Natural killer cell (primary cell): Measurements from ENCODE around the gene TLK1. TPM values are rescaled to one million over a fixed set of nuclear protein-coding genes. Genes with fewer than 3 reads are reported as not detected.

Experiments
- ATAC-seq, 3 donors: fragments of 150-1000 bp in 2 of 3; fragments of 200-7000 bp in 1 of 3; cut with Tn5 transposase; 1 replicate in 1 of 3; 2 replicates in 2 of 3; pipeline ENCODE4 v1.10.0; 2021; ENCODE audit warnings: mild to moderate bottlenecking in 2 of 3, moderate library complexity in 2 of 3
- DNase-seq, 2 donors: peaks; one replicate each; pipeline versions ENCODE4 v3.0.0 to v3.0.0-alpha.2; 2013 to 2021; ENCODE audit warnings: mixed read lengths in 1 of 2
- H3K27ac ChIP-seq: one replicate; pipeline ENCODE4 v1.5.1; 2013; ENCODE audit warnings: mild to moderate bottlenecking, low read length
- H3K27me3 ChIP-seq: one replicate; pipeline ENCODE4 v1.6.1; 2013; ENCODE audit warnings: low read length; ENCODE audit not compliant: control insufficient read depth, insufficient read depth
- H3K36me3 ChIP-seq: one replicate; pipeline ENCODE4 v1.6.1; 2013; ENCODE audit warnings: low read length; ENCODE audit not compliant: control insufficient read depth, insufficient read depth
- H3K4me1 ChIP-seq: one replicate; pipeline ENCODE4 v1.6.1; 2013; ENCODE audit warnings: low read length; ENCODE audit not compliant: control insufficient read depth, insufficient read depth
- H3K4me3 ChIP-seq: one replicate; pipeline ENCODE4 v1.5.1; 2013; ENCODE audit warnings: low read length
- H3K9me3 ChIP-seq: one replicate; pipeline ENCODE4 v1.6.1; 2013; ENCODE audit warnings: low read length; ENCODE audit not compliant: control insufficient read depth, insufficient read depth
- H3K27ac Mint-ChIP-seq, 2 donors: one replicate each; pipeline ENCODE4 v1.8.0; 2022; ENCODE audit warnings: mild to moderate bottlenecking in 2 of 2, mixed read lengths in 2 of 2, moderate library complexity in 1 of 2
- H3K27me3 Mint-ChIP-seq, 2 donors: one replicate each; pipeline ENCODE4 v1.8.0; 2022; ENCODE audit warnings: low read depth in 2 of 2, mixed read lengths in 2 of 2
- H3K36me3 Mint-ChIP-seq: one replicate; pipeline ENCODE4 v1.8.0; 2022; ENCODE audit warnings: mixed read lengths
- H3K4me1 Mint-ChIP-seq, 2 donors: one replicate each; pipeline ENCODE4 v1.8.0; 2022; ENCODE audit warnings: mixed read lengths in 2 of 2
- H3K4me3 Mint-ChIP-seq: one replicate; pipeline ENCODE4 v1.8.0; 2022; ENCODE audit warnings: mild to moderate bottlenecking, moderate library complexity, mixed read lengths
- H3K9me3 Mint-ChIP-seq, 2 donors: one replicate each; pipeline ENCODE4 v1.8.0; 2022; ENCODE audit warnings: mixed read lengths in 2 of 2
- WGBS: methylation state at CpG from one replicate; pipeline ENCODE4 v1.1.7; 2013; ENCODE audit warnings: missing lambda C conversion rate; ENCODE audit not compliant: insufficient coverage; 5-methylcytosine and 5-hydroxymethylcytosine counted together
- intact Hi-C: fragments of 100-400 bp; cut with micrococcal nuclease; formaldehyde crosslinking; loops from one replicate; pipeline ENCODE4 v1.14.2; 2022
- total RNA-seq, 4 donors: library from RNA; stranded (reverse); fragments of 120-200 nt in 1 of 4; gene quantifications; one replicate each; pipeline versions ENCODE4 v1.2.3 to v1.2.4, GENCODE V29; 2013 to 2022
- TF ChIP-seq, protein P1 (sequence below): fragments of 200-600 bp; IDR thresholded peaks from one replicate; pipeline ENCODE4 v1.8.0; 2022; ENCODE audit warnings: antibody characterized with exemption

Gene TLK1
- total RNA-seq, 3 donors from 2014 or later (not counting 1 experiment from before 2014, with no cell fraction given) = 90.9 to 101 (median 91.2) TPM

DNA sequence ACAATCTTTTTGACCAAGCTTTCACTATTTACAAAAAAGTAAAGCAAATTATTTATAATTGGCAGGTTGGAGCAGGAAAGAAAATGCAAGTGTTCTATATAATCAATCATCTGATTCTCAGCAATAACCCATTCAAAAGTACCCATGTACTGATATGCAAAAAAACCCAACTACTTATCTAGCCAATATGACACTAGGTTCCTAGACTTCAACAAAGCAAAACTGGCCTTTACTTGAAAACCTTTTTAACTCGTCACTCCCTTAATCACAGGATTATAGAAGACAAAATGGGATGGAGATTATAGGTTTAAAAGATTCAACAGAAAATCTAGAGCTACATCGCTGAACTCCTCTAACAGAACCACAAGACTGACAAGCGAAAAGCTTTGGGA is 3.6 kb downstream of the TLK1 start:
- WGBS = no CpG with 5 or more reads among the region's 3 CpGs
- no peaks in the 10 kb centered on the region for H3K27me3 ChIP-seq
- no peak overlapping the region for H3K27ac ChIP-seq
- TF ChIP-seq, protein P1, sequence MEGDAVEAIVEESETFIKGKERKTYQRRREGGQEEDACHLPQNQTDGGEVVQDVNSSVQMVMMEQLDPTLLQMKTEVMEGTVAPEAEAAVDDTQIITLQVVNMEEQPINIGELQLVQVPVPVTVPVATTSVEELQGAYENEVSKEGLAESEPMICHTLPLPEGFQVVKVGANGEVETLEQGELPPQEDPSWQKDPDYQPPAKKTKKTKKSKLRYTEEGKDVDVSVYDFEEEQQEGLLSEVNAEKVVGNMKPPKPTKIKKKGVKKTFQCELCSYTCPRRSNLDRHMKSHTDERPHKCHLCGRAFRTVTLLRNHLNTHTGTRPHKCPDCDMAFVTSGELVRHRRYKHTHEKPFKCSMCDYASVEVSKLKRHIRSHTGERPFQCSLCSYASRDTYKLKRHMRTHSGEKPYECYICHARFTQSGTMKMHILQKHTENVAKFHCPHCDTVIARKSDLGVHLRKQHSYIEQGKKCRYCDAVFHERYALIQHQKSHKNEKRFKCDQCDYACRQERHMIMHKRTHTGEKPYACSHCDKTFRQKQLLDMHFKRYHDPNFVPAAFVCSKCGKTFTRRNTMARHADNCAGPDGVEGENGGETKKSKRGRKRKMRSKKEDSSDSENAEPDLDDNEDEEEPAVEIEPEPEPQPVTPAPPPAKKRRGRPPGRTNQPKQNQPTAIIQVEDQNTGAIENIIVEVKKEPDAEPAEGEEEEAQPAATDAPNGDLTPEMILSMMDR = no peak
- H3K36me3 ChIP-seq = no peaks in the 10 kb centered on the region
- no peaks in the 10 kb centered on the region for H3K4me1 ChIP-seq
- intact Hi-C loops = loop anchor here (10.0 kb wide), 1 partner anchor 258 kb away; no protein-coding TSS in a partner anchor
- Mint-ChIP-seq H3K4me1 (peaks cover 56 to 57% of the 10 kb centered on the region in 2 donors), H3K9me3 (no peaks in the 10 kb centered on the region), H3K27me3 (no peaks in the 10 kb centered on the region), H3K4me3 (peak overlapping the region; percentile 47), H3K36me3 (no peaks in the 10 kb centered on the region), H3K27ac (no peak overlapping the region)
- H3K4me3 ChIP-seq = no peak overlapping the region
- ATAC-seq = no peak
- no peak for DNase-seq
- H3K9me3 ChIP-seq = no peaks in the 10 kb centered on the region

DNA sequence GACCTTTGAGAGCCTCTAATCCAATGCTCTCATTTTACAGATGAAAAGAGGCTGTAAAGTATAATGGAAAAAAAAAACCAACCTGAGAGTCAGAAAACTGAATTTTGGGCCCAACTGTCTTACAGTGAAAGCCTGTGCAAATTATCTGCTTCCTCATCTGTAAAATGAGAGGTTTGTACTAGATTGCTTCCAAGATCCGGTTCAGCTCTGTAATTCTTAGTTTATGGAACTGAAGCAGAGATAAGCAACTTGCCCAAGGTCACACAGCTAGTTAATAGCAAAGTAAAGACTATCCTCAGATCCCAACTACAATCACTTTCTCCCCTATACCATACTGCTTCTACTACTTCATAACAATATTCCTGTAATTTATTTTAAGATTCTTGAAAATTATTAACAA is 6.3 kb downstream of the TLK1 start:
- WGBS = 42% methylated on average over 1 of the region's 1 CpG
- H3K4me3 Mint-ChIP-seq = no peak overlapping the region
- TF ChIP-seq, protein P1 = no peak
- H3K27ac ChIP-seq = no peak overlapping the region
- ATAC-seq = no peak
- H3K27ac Mint-ChIP-seq = no peak overlapping the region
- no peaks in the 10 kb centered on the region for H3K27me3 Mint-ChIP-seq
- intact Hi-C loops = loop anchor here (10.0 kb wide), 1 partner anchor 260 kb away; no protein-coding TSS in a partner anchor
- no peaks in the 10 kb centered on the region for H3K36me3 Mint-ChIP-seq
- no peaks in the 10 kb centered on the region for H3K36me3 ChIP-seq
- H3K9me3 ChIP-seq = no peaks in the 10 kb centered on the region
- H3K4me3 ChIP-seq = no peak overlapping the region
- H3K9me3 Mint-ChIP-seq = no peaks in the 10 kb centered on the region
- peaks cover 4% of the 10 kb centered on the region for H3K4me1 ChIP-seq
- peaks cover 54 to 60% of the 10 kb centered on the region in 2 donors for H3K4me1 Mint-ChIP-seq
- H3K27me3 ChIP-seq = no peaks in the 10 kb centered on the region
- DNase-seq = no peak

DNA sequence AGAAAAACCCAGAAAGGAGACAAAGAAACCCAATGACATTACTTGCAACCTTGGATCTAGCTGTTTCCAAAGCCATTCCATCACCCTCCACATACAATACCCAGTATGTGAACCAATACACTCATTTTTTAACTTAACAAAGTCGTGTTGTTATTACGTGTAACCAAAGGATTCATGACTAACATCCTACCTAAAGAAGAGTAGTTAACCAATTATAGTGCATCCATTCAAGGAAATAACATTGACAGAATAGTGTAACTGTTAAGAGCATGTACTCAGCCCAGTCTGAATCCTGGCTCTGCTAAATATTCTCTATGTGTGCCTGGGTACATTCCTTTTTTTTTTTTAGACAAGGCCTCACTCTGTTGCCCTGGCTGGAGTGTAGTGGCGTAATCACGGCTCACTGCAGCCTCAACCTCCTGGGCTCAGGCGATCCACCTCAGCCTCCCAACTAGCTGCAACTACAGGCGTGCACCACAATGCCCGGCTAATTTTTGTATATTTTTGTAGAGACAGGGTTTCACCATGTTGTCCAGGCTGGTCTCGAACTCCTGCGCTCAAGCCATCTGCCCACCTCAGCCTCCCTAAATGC is 9.9 kb downstream of the TLK1 start:
- peaks cover 7% of the 10 kb centered on the region for H3K4me1 ChIP-seq
- DNase-seq (no peak), ATAC-seq (no peak)
- WGBS = 94% methylated on average over 9 of the region's 9 CpGs
- H3K36me3 ChIP-seq = no peaks in the 10 kb centered on the region
- H3K4me3 ChIP-seq = no peak overlapping the region
- TF ChIP-seq, protein P1 = no peak
- Mint-ChIP-seq H3K9me3 (no peaks in the 10 kb centered on the region), H3K4me3 (no peak overlapping the region), H3K27ac (peak overlapping the region in 1 of 2 donors; percentile 23), H3K4me1 (peaks cover 43 to 54% of the 10 kb centered on the region in 2 donors), H3K27me3 (no peaks in the 10 kb centered on the region), H3K36me3 (no peaks in the 10 kb centered on the region)
- H3K9me3 ChIP-seq = no peaks in the 10 kb centered on the region
- intact Hi-C loops = loop anchor here (10.0 kb wide), 1 partner anchor 264 kb away; no protein-coding TSS in a partner anchor
- H3K27me3 ChIP-seq = no peaks in the 10 kb centered on the region
- no peak overlapping the region for H3K27ac ChIP-seq
